Thymus (tissue), 11 donors: Measurements from ENCODE around the gene HEXD. TPM values are rescaled to one million over a fixed set of nuclear protein-coding genes. Genes with fewer than 3 reads are reported as not detected.
A peak's percentile ranks its signal among the peaks of the same experiment; 100 is the strongest.
"Not testable (repeated sequence)": the region's sequence is repeated elsewhere in the genome, so short reads cannot be mapped to it uniquely, and the experiment has no call there.

Source experiments
- DNase-seq, 9 donors: peaks; one replicate each; pipeline ENCODE4 v3.0.0-alpha.2; 2013; ENCODE audit warnings: low spot score in 9 of 9, low read depth in 6 of 9, missing footprints in 1 of 9
- H3K27ac ChIP-seq, 2 donors: one replicate each; pipeline ENCODE4 v1.5.1; 2013; ENCODE audit warnings: control low read depth in 1 of 2, low read depth in 1 of 2, low read length in 1 of 2, mild to moderate bottlenecking in 1 of 2, moderate library complexity in 1 of 2
- H3K27me3 ChIP-seq, 2 donors: one replicate each; pipeline ENCODE4 v1.5.1; 2013; ENCODE audit warnings: low read length in 1 of 2; ENCODE audit not compliant: control insufficient read depth in 2 of 2, insufficient read depth in 1 of 2
- H3K36me3 ChIP-seq, 2 donors: one replicate each; pipeline ENCODE4 v1.5.1; 2013; ENCODE audit warnings: low read length in 1 of 2, mild to moderate bottlenecking in 1 of 2, moderate library complexity in 1 of 2; ENCODE audit not compliant: control insufficient read depth in 2 of 2, insufficient read depth in 2 of 2
- H3K4me1 ChIP-seq, 2 donors: one replicate each; pipeline ENCODE4 v1.5.1; 2013; ENCODE audit warnings: low read length in 2 of 2; ENCODE audit not compliant: control insufficient read depth in 2 of 2, insufficient read depth in 2 of 2
- H3K4me3 ChIP-seq, 2 donors: one replicate each; pipeline ENCODE4 v1.5.1; 2013; ENCODE audit warnings: low read length in 2 of 2, control low read depth in 1 of 2, mild to moderate bottlenecking in 1 of 2
- H3K9me3 ChIP-seq, 2 donors: one replicate each; pipeline ENCODE4 v1.5.1; 2013; ENCODE audit warnings: low read length in 1 of 2, mild to moderate bottlenecking in 1 of 2; ENCODE audit not compliant: control insufficient read depth in 2 of 2, insufficient read depth in 1 of 2
- WGBS: extraction: QIAGEN DNeasy Blood & Tissue Kit; methylation state at CpG from one replicate; pipeline ENCODE4 v1.1.7; 2013; 5-methylcytosine and 5-hydroxymethylcytosine counted together
- polyA plus RNA-seq: library from polyadenylated mRNA; stranded (reverse); fragments of 200-250 nt; gene quantifications from one replicate; pipeline ENCODE4 v1.2.3, GENCODE V29; 2013
- total RNA-seq: library from RNA; stranded (reverse); fragments of 120-200 nt; gene quantifications from one replicate; pipeline ENCODE4 v1.2.4, GENCODE V29; 2013
- donor health status: healthy.

HEXD gene
- total and polyA plus RNA-seq, 2 donors, result 15.9 to 186 TPM

DNA sequence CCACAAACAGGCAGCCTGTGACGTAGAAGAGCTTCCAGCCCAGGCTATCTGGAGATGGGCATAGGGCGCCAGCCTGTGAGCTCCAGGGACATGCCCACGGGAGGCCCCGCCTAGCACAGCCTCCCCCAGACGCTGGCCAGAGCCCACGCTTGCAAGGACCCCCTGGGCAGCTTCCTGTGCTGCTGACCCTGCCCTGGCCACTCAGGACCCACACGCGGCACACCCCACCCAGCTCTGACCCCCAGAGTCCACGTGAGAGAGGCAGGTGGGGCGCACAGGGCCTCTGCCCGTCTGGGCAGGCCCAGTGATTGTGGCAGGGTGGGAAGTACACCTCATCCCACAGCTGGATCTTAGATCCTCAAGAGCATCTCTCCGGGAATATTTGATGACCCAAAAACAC is 28.5 kb downstream of the HEXD start:
- H3K9me3 ChIP-seq, result peaks cover under 1 to 2% of the 10 kb centered on the region in 2 donors
- no peaks in the 10 kb centered on the region for H3K27me3 ChIP-seq
- no peak overlapping the region for H3K4me3 ChIP-seq
- 97% methylated on average over 12 of the region's 12 CpGs for WGBS
- H3K36me3 ChIP-seq, result peaks cover 59 to 60% of the 10 kb centered on the region in 2 donors
- no peak overlapping the region for H3K27ac ChIP-seq
- peaks cover 10 to 23% of the 10 kb centered on the region in 2 donors for H3K4me1 ChIP-seq
- no peak for DNase-seq

GRCh38 chr17:82447876-82448275 is 29.7 kb downstream of the HEXD start:
- WGBS, result 97% methylated on average over 11 of the region's 11 CpGs
- Histone ChIP-seq H3K9me3 (no peaks in the 10 kb centered on the region), H3K27me3 (no peaks in the 10 kb centered on the region), H3K27ac (no peak overlapping the region), H3K4me3 (no peak overlapping the region), H3K36me3 (peaks cover 47 to 48% of the 10 kb centered on the region in 2 donors), H3K4me1 (peaks cover 10 to 23% of the 10 kb centered on the region in 2 donors)
- no peak for DNase-seq

DNA sequence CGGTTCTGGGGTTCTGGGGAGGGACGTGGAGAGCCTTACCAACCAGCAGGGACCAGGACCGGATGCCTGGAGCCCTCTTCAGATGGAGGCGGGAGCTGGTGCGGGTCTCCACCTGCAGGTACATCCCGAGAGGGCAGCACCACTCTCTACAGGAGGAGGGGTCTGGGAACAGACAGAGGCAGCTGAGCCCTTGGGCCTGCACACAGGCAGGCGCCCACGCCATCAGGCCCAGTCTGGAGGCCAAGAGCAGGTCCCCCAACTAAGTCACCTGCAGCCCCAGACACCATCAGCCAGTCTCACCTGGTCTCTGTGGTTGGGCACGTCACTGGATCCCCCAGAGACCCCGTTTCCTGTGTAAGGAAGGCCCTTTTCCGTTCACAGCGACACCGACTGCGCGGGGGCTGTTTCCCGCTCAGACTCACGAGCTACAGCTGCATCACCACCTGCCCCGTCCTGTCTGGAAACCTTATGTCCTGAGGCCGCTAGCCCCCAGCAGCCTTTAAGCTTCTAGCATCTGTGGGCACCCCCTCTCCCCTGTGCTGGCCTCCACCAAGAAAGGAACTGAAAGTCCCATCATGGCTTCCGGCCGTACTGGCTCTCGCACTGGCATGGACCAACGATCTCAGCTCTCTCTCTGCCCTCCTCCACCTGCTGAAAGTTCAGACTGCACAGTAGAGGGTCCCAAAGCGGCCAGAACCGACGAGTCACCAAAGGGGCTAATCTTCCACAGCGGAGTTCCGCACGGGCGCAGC is 31.2 kb downstream of the HEXD start:
- peak overlapping the region; percentile 86 to 88 for H3K4me3 ChIP-seq
- H3K9me3 ChIP-seq, result peaks cover 0 to 8% of the 10 kb centered on the region in 2 donors
- H3K36me3 ChIP-seq, result peaks cover 32 to 35% of the 10 kb centered on the region in 2 donors
- peaks cover 10 to 23% of the 10 kb centered on the region in 2 donors for H3K4me1 ChIP-seq
- H3K27me3 ChIP-seq, result no peaks in the 10 kb centered on the region
- WGBS, result 4% methylated on average over 30 of the region's 30 CpGs
- peak in 6 of 9 donors; percentile 54 to 89 (median 77) for DNase-seq
- H3K27ac ChIP-seq, result peak overlapping the region; percentile 95 to 98

DNA sequence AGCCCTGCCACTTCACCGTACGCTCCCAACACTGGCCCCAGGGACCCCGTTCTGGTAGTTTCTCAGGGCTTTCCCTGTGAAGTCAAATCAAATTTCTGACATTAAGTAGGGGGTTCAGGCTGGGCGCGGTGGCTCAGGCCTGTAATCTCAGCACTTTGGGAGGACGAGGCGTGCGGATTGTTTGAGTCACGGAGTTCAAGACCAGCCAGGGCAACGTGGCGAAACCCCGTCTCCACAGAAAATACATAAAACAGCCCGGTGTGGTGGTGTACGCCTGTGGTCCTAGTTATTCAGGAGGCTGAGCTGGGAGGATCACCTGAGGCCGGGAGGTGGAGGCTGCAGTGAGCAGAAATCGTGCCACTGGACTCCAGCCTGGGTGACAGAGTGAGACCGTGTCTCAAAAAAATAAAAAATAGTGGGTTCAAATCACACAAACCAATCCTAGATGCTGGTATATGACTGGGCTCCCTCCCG is 31.8 kb downstream of the HEXD start:
- peaks cover 0 to 13% of the 10 kb centered on the region in 2 donors for H3K9me3 ChIP-seq
- H3K4me3 ChIP-seq, result peak overlapping the region; percentile 86 to 88
- peak overlapping the region; percentile 95 to 98 for H3K27ac ChIP-seq
- peak in 3 of 9 donors; percentile 11 to 47 (median 34) for DNase-seq
- peaks cover 10 to 23% of the 10 kb centered on the region in 2 donors for H3K4me1 ChIP-seq
- H3K36me3 ChIP-seq, result peaks cover 26 to 29% of the 10 kb centered on the region in 2 donors
- H3K27me3 ChIP-seq, result no peaks in the 10 kb centered on the region
- 20% methylated on average over 18 of the region's 18 CpGs for WGBS

GRCh38 chr17:82450357-82451106 is 32.4 kb downstream of the HEXD start, which contains the start of gene CYBC1:
TSS of gene CYBC1 (minus strand) at chr17:82450752. CDS start at chr17:82449254, 1,498 bp downstream.
- under 1% methylated on average over 91 of the region's 91 CpGs for WGBS
- peaks cover 10 to 23% of the 10 kb centered on the region in 2 donors for H3K4me1 ChIP-seq
- peak; percentile 73 to 96 (median 91) for DNase-seq

DNA sequence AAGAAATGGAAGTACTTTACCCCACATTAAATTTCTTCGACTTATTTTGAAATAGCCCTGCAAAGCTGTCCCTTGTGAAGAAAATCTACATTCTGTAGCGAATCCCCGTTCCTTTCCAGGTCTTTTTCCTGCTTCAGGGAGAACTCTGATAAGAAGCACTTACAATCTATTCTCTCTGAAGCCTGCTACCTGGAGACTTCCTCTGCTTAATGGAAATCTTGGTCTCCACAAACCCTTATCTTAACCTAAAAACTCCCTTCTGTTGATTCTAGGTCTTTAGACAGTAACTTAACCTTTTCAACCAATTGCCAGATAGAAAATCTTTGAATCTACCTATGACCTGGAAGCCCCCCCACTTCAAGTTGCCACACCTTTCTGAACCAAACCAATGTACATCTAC is 34.0 kb downstream of the HEXD start:
- Histone ChIP-seq H3K9me3 (peaks cover 0 to 15% of the 10 kb centered on the region in 2 donors), H3K27me3 (no peaks in the 10 kb centered on the region), H3K27ac (no peak overlapping the region), H3K4me3 (no peak overlapping the region), H3K36me3 (peaks cover 6 to 9% of the 10 kb centered on the region in 2 donors), H3K4me1 (peaks cover 13 to 26% of the 10 kb centered on the region in 2 donors)
- DNase-seq, result no peak
- 98% methylated on average over 3 of the region's 3 CpGs for WGBS

More at GRCh38 chr17:82450357-82451106, 32.4 kb downstream of the HEXD start, which contains the start of gene CYBC1:
- Histone ChIP-seq H3K9me3 (peaks cover 0 to 15% of the 10 kb centered on the region in 2 donors), H3K4me3 (peak within 1 kb of the TSS; percentile 86 to 88), H3K27ac (peak within 1 kb of the TSS; percentile 95 to 98), H3K27me3 (no peaks in the 10 kb centered on the region), H3K36me3 (peaks cover 20 to 23% of the 10 kb centered on the region in 2 donors)

GRCh38 chr17:82453151-82453550 is 35.0 kb downstream of the HEXD start:
- peaks cover 0 to 15% of the 10 kb centered on the region in 2 donors for H3K9me3 ChIP-seq
- not testable (repeated sequence) for DNase-seq, H3K4me3 ChIP-seq, H3K27me3 ChIP-seq, H3K36me3 ChIP-seq, H3K27ac ChIP-seq
- WGBS, result 91% methylated on average over 7 of the region's 7 CpGs
- H3K4me1 ChIP-seq, result peaks cover 18 to 31% of the 10 kb centered on the region in 2 donors

DNA sequence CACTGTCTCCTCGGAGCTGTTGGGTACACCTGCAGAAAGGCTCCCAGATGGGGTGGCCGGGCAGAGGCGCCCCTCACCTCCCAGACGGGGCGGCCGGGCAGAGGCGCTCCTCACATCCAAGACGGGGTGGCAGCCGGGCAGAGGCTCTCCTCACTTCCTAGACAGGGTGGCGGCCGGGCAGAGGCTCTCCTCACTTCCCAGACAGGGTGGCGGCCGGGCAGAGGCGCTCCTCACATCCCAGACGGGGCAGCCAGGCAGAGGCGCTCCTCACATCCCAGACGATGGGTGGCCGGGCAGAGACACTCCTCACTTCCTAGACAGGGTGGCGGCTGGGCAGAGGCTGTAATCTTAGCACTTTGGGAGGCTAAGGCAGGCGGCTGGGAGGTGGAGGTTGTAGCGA is 35.6 kb downstream of the HEXD start:
- peaks cover 0 to 15% of the 10 kb centered on the region in 2 donors for H3K9me3 ChIP-seq
- H3K27me3 ChIP-seq, DNase-seq, H3K27ac ChIP-seq, H3K36me3 ChIP-seq, H3K4me3 ChIP-seq: not testable (repeated sequence)
- 98% methylated on average over 21 of the region's 21 CpGs for WGBS
- peaks cover 18 to 30% of the 10 kb centered on the region in 2 donors for H3K4me1 ChIP-seq
